HG02571 (cell line): ENCODE data around the gene DIP2A.

Experiments
- ATAC-seq: cut with Tn5 transposase; IDR thresholded peaks from one replicate; pipeline ENCODE4 v1.9.1; 2021; ENCODE audit warnings: mild to moderate bottlenecking, moderate library complexity; ENCODE audit not compliant: unreplicated experiment

Gene DIP2A

GRCh38 chr21:46480466-46480865 is 21.8 kb downstream of the DIP2A start:
- no peak for ATAC-seq

GRCh38 chr21:46482225-46482845 is 23.6 kb downstream of the DIP2A start:
- ATAC-seq: no peak

GRCh38 chr21:46482846-46483231 is 24.1 kb downstream of the DIP2A start:
- no peak for ATAC-seq

- no peak for ATAC-seq
These were observed 24.9 kb downstream of the DIP2A start for GRCh38 chr21:46483300-46484295.

- no peak for ATAC-seq
These were observed 27.9 kb downstream of the DIP2A start for GRCh38 chr21:46486481-46487126.

- ATAC-seq: no peak
These were observed 30.5 kb downstream of the DIP2A start for GRCh38 chr21:46489162-46489663.

GRCh38 chr21:46489800-46490199 is 31.1 kb downstream of the DIP2A start:
- no peak for ATAC-seq

- ATAC-seq: no peak
These were observed 32.9 kb downstream of the DIP2A start for GRCh38 chr21:46491553-46491952.

- ATAC-seq: no peak
These were observed 34.2 kb downstream of the DIP2A start for GRCh38 chr21:46492851-46493250.

- ATAC-seq: no peak
These were observed 35.1 kb downstream of the DIP2A start for GRCh38 chr21:46493828-46494227.

GRCh38 chr21:46498335-46499050 is 39.8 kb downstream of the DIP2A start:
- ATAC-seq: no peak

- no peak for ATAC-seq
These were observed 41.7 kb downstream of the DIP2A start for GRCh38 chr21:46500224-46500861.

- ATAC-seq: peak; percentile 56
These were observed 45.3 kb downstream of the DIP2A start for GRCh38 chr21:46503922-46504550.

GRCh38 chr21:46504666-46505065 is 46.0 kb downstream of the DIP2A start:
- no peak for ATAC-seq

GRCh38 chr21:46507562-46507961 is 48.9 kb downstream of the DIP2A start:
- no peak for ATAC-seq

- ATAC-seq: no peak
These were observed 51.2 kb downstream of the DIP2A start for GRCh38 chr21:46509741-46510502.

- no peak for ATAC-seq
These were observed 56.4 kb downstream of the DIP2A start for GRCh38 chr21:46515109-46515508.

GRCh38 chr21:46516068-46516467 is 57.4 kb downstream of the DIP2A start:
- no peak for ATAC-seq

- no peak for ATAC-seq
These were observed 58.7 kb downstream of the DIP2A start for GRCh38 chr21:46517361-46517760.
